Right ventricle myocardium inferior (tissue), 1 donor: Measurements from ENCODE around the gene TMEM185B. TPM values are rescaled to one million over a fixed set of nuclear protein-coding genes. Genes with fewer than 3 reads are reported as not detected.
"Not testable (repeated sequence)": the region's sequence is repeated elsewhere in the genome, so short reads cannot be mapped to it uniquely, and the experiment has no call there.

Experiments
- ATAC-seq: fragments of 200-7000 bp; cut with Tn5 transposase; one replicate; pipeline ENCODE4 v1.9.1; 2020; ENCODE audit warnings: mild to moderate bottlenecking, moderate library complexity
- DNase-seq: peaks from one replicate; pipeline ENCODE4 v3.0.0; 2021; ENCODE audit errors: missing footprints
- intact Hi-C: fragments of 100-400 bp; cut with DNase I; formaldehyde crosslinking; loops from one replicate; pipeline ENCODE4 v1.11.0; 2022
- long read RNA-seq: library from polyadenylated mRNA; unstranded; transcript quantifications from one replicate; pipeline ENCODE4 v2.0.0, GENCODE V29; 2021
- total RNA-seq: library from RNA; stranded (reverse); fragmentation: NEBNext Ultra II Directional; extraction: Animal tissue kit (Norgen Biotek cat#: 25700); gene quantifications from one replicate; pipeline ENCODE4 v1.2.1, GENCODE V29; 2021
- donor health status: DM: no; HTN: yes; CAD: no; lungs with severe emphysema.

The TMEM185B gene
- total RNA-seq, result 20.6 TPM
- long read RNA-seq, transcript TMEM185B-201 (1 exons, 2,131 nt), result major isoform, 25 of 25 reads
- long read RNA-seq, partial matches to known transcripts, result 0 of 25 reads
- long read RNA-seq, other reads (novel, unspliced or antisense), result 0 of 25 reads

- peak; percentile 94 for DNase-seq
- peak; percentile 97 for ATAC-seq
- intact Hi-C loops, result loop anchor here (1.0 to 10.0 kb wide), 2 partner anchors 30 to 92 kb away; no protein-coding TSS in a partner anchor
These were observed at the start of gene TMEM185B for GRCh38 chr2:120223034-120223912. TMEM185B (minus strand) TSS chr2:120223400; CDS start chr2:120222976, 424 bp downstream.

GRCh38 chr2:120271711-120272379, 48.6 kb upstream of the TMEM185B start:
- ATAC-seq, result no peak
- DNase-seq, result no peak
- intact Hi-C loops, result no loop called here

- DNase-seq (no peak), ATAC-seq (no peak)
- intact Hi-C loops, result no loop called here
These were observed 46.6 kb upstream of the TMEM185B start for GRCh38 chr2:120269816-120270215.

GRCh38 chr2:120269076-120269744, 46.0 kb upstream of the TMEM185B start:
- intact Hi-C loops, result no loop called here
- ATAC-seq (no peak), DNase-seq (no peak)

- no peak for DNase-seq
- intact Hi-C loops, result no loop called here
- no peak for ATAC-seq
These were observed 44.1 kb upstream of the TMEM185B start for GRCh38 chr2:120267348-120267747.

- intact Hi-C loops, result no loop called here
- ATAC-seq (no peak), DNase-seq (no peak)
These were observed 41.8 kb upstream of the TMEM185B start for GRCh38 chr2:120265006-120265405.

GRCh38 chr2:120262761-120263428, 39.7 kb upstream of the TMEM185B start:
- DNase-seq, result no peak
- intact Hi-C loops, result no loop called here
- no peak for ATAC-seq

GRCh38 chr2:120262150-120262549, 39.0 kb upstream of the TMEM185B start:
- no peak for DNase-seq
- intact Hi-C loops, result no loop called here
- ATAC-seq, result no peak

GRCh38 chr2:120261387-120262006, 38.3 kb upstream of the TMEM185B start:
- DNase-seq (no peak), ATAC-seq (no peak)
- intact Hi-C loops, result no loop called here

- ATAC-seq (no peak), DNase-seq (no peak)
- intact Hi-C loops, result no loop called here
These were observed 37.5 kb upstream of the TMEM185B start for GRCh38 chr2:120260736-120261135.

- intact Hi-C loops, DNase-seq, ATAC-seq: not testable (repeated sequence)
These were observed 36.7 kb upstream of the TMEM185B start for GRCh38 chr2:120259939-120260338.

GRCh38 chr2:120258196-120258595, 35.0 kb upstream of the TMEM185B start:
- no peak for ATAC-seq
- intact Hi-C loops, result no loop called here

GRCh38 chr2:120257522-120257921, 34.3 kb upstream of the TMEM185B start:
- intact Hi-C loops, result no loop called here
- DNase-seq (no peak), ATAC-seq (no peak)

More at GRCh38 chr2:120258196-120258595, 35.0 kb upstream of the TMEM185B start:
- DNase-seq, result no peak

GRCh38 chr2:120256651-120257000, 33.4 kb upstream of the TMEM185B start:
- intact Hi-C loops, result no loop called here
- DNase-seq, result no peak
- no peak for ATAC-seq

- DNase-seq (no peak), ATAC-seq (no peak)
- intact Hi-C loops, result no loop called here
These were observed 32.9 kb upstream of the TMEM185B start for GRCh38 chr2:120255986-120256650.

GRCh38 chr2:120255071-120255470, 31.9 kb upstream of the TMEM185B start:
- DNase-seq (no peak), ATAC-seq (no peak)
- intact Hi-C loops, result no loop called here

GRCh38 chr2:120254178-120254577, 31.0 kb upstream of the TMEM185B start:
- DNase-seq, result no peak
- intact Hi-C loops, result no loop called here
- no peak for ATAC-seq
